ENCODE measurements around the gene ALOX5. TPM values are rescaled to one million over a fixed set of nuclear protein-coding genes. Genes with fewer than 3 reads are reported as not detected.

The ALOX5 gene
- total RNA-seq, 4 donors from 2014 or later = 14.2 to 48.5 (median 21.2) TPM

DNA sequence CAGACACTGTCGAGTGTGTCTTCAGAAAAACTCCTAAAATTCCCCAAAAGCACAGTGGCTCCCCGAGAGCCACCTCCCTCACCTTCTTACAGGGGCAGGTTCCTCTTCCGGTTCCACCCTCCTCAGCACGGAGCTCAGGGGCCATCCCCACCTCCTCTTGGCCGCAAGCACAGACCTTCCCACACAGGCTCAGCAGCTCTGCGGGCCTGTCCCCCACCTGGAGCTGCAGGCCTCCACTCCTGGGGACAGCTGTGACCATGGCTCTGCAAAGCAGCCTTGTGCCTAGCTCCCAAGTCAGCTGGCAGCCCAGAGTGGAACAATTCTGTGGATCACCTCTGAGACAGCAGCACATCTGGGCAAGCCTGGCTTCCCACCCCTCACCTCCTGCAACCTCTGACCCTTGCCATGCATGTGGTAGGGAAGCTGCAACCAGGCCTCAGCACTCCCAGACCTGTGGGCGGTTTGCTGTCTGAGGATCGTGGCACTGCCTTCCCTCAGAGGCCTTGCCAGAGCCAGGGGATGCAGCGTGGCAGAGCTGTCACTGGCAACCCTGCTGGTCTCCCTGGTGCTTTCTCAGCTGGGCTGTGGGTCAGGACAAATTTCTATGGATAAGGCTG lies 79.7 kb downstream of the ALOX5 start:
- Histone ChIP-seq H3K4me1 (peaks cover 3 to 18% (median 11%) of the 10 kb centered on the region in 4 donors), H3K27me3 (no peaks in the 10 kb centered on the region), H3K36me3 (peaks cover 17 to 31% (median 27%) of the 10 kb centered on the region in 4 donors), H3K4me3 (no peak overlapping the region), H3K27ac (replicated peaks in 1 of 4) (no peak overlapping the region), H3K9me3 (no peaks in the 10 kb centered on the region)
- TF ChIP-seq POLR2AphosphoS5 (IDR thresholded peaks at IDR 0.05) = no peak
- no peak for TF ChIP-seq EP300 (IDR thresholded peaks at IDR 0.05)
- TF ChIP-seq POLR2A (IDR thresholded peaks at IDR 0.05; ENCODE audit: low read depth) = no peak
- TF ChIP-seq, protein P1, sequence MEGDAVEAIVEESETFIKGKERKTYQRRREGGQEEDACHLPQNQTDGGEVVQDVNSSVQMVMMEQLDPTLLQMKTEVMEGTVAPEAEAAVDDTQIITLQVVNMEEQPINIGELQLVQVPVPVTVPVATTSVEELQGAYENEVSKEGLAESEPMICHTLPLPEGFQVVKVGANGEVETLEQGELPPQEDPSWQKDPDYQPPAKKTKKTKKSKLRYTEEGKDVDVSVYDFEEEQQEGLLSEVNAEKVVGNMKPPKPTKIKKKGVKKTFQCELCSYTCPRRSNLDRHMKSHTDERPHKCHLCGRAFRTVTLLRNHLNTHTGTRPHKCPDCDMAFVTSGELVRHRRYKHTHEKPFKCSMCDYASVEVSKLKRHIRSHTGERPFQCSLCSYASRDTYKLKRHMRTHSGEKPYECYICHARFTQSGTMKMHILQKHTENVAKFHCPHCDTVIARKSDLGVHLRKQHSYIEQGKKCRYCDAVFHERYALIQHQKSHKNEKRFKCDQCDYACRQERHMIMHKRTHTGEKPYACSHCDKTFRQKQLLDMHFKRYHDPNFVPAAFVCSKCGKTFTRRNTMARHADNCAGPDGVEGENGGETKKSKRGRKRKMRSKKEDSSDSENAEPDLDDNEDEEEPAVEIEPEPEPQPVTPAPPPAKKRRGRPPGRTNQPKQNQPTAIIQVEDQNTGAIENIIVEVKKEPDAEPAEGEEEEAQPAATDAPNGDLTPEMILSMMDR (IDR thresholded peaks at IDR 0.05) = no peak
- intact Hi-C loops (cut with DNase I) = no loop called here
- DNase-seq (ENCODE audit: extremely low spot score) = peak; percentile 79
- 90% methylated on average over 8 of the region's 9 CpGs for WGBS

DNA sequence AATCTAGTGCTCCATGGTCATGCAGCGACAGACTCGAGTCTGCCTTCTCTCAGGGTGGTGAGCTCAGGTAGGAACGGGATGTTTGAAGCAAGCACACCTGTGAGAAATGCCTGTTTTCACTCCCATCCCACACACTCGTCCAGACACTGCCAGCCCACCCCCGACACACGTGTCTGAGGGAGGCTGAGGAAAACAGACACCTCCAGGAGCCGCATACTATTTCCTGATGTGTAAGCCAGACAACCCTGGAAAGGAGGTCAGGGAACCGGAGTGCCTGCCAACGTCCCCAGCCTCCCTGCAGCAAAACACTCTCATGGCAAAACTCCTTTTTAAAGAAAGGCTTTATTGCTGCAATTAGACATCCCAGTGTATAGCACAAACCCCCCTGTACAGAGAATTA lies 80.2 kb downstream of the ALOX5 start:
- Histone ChIP-seq H3K36me3 (peaks cover 22 to 36% (median 32%) of the 10 kb centered on the region in 4 donors), H3K27me3 (no peaks in the 10 kb centered on the region), H3K9me3 (no peaks in the 10 kb centered on the region), H3K27ac (replicated peaks in 1 of 4) (no peak overlapping the region), H3K4me3 (no peak overlapping the region), H3K4me1 (peaks cover 3 to 18% (median 11%) of the 10 kb centered on the region in 4 donors)
- 83% methylated on average over 3 of the region's 9 CpGs for WGBS
- peak; percentile 78 for DNase-seq (ENCODE audit: extremely low spot score)
- intact Hi-C loops (cut with DNase I) = no loop called here
- no peak for TF ChIP-seq POLR2A (IDR thresholded peaks at IDR 0.05; ENCODE audit: low read depth)
- TF ChIP-seq, protein P1 (IDR thresholded peaks at IDR 0.05) = no peak
- TF ChIP-seq POLR2AphosphoS5 (IDR thresholded peaks at IDR 0.05) = no peak
- TF ChIP-seq EP300 (IDR thresholded peaks at IDR 0.05) = no peak

DNA sequence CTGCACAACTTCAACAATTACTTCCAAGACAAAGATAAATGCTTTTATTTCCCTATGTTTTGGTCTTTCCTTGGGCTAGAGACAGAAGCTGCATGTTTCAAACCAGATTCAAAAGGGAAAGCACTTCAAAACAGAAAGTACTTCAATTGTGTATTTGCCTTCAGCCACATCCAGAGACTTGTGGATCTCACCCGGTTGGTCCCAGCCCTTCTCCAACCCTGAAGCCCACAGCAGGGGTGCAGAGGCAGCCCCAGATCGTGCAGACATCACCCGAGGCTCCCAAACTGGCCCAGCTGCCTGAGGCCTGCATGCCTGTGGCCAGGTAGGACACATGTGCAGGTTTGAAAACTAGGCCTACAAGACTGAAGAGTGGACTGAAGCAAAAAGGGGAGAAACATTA lies 80.8 kb downstream of the ALOX5 start:
- 84% methylated on average over 3 of the region's 3 CpGs for WGBS
- H3K4me3 ChIP-seq = no peak overlapping the region
- H3K4me1 ChIP-seq = peaks cover 3 to 21% (median 11%) of the 10 kb centered on the region in 4 donors
- H3K9me3 ChIP-seq = no peaks in the 10 kb centered on the region
- TF ChIP-seq POLR2AphosphoS5 (IDR thresholded peaks at IDR 0.05) (no peak), EP300 (IDR thresholded peaks at IDR 0.05) (no peak), POLR2A (IDR thresholded peaks at IDR 0.05; ENCODE audit: low read depth) (no peak)
- TF ChIP-seq, protein P1 (IDR thresholded peaks at IDR 0.05) = no peak
- no peak overlapping the region for H3K27ac ChIP-seq (replicated peaks in 1 of 4)
- peaks cover 28 to 39% (median 38%) of the 10 kb centered on the region in 4 donors for H3K36me3 ChIP-seq
- DNase-seq (ENCODE audit: extremely low spot score) = peak; percentile 75
- intact Hi-C loops (cut with DNase I) = no loop called here
- H3K27me3 ChIP-seq = no peaks in the 10 kb centered on the region

DNA sequence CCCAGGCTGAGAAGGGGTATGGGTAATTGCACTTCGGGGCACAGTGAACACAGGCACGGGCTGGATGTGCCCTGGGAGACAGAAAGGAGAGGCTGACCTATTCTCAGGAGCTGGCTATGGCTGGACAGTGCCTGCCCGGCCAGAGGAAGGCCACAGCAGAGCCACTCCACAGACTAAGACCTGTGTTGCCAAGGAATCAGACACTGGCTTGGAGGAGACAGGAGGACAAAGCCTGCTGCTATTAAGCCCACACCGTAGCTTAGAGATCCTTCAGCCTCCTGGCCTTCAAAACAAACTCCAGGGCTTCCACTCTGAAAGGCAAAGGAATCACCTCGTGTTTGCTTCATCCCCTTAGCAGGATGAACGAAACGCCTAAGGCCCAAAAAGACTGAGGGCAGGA lies 82.2 kb downstream of the ALOX5 start:
- Histone ChIP-seq H3K4me3 (no peak overlapping the region), H3K36me3 (peaks cover 29 to 53% (median 50%) of the 10 kb centered on the region in 4 donors), H3K27ac (replicated peaks in 1 of 4) (no peak overlapping the region), H3K4me1 (peaks cover 3 to 23% (median 11%) of the 10 kb centered on the region in 4 donors), H3K27me3 (no peaks in the 10 kb centered on the region), H3K9me3 (no peaks in the 10 kb centered on the region)
- intact Hi-C loops (cut with DNase I) = no loop called here
- TF ChIP-seq POLR2A (IDR thresholded peaks at IDR 0.05; ENCODE audit: low read depth) = no peak
- DNase-seq (ENCODE audit: extremely low spot score) = peak; percentile 55
- 91% methylated on average over 7 of the region's 7 CpGs for WGBS

DNA sequence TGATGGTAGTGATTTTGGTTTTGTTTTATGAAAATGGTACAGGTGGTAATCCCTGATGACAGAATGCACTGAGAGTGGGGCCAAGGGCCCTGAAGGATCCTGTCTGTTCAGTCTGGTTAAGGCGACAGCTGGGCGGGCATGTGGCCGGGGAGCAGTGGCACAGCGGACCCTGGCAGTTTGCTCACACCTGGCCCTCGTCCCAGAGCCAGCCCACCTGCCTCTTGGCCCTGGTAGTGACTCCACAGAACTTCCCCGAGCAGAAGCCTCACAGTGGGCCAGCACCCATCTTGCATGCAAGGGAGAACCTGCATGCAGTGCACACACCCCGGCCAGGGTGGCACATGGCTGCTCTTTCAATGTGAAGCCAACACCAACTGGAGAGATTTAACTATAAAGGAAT lies 82.8 kb downstream of the ALOX5 start:
- peaks cover 3 to 23% (median 11%) of the 10 kb centered on the region in 4 donors for H3K4me1 ChIP-seq
- intact Hi-C loops (cut with DNase I) = no loop called here
- no peaks in the 10 kb centered on the region for H3K27me3 ChIP-seq
- TF ChIP-seq POLR2AphosphoS5 (IDR thresholded peaks at IDR 0.05) (no peak), EP300 (IDR thresholded peaks at IDR 0.05) (no peak), POLR2A (IDR thresholded peaks at IDR 0.05; ENCODE audit: low read depth) (no peak)
- TF ChIP-seq, protein P1 (IDR thresholded peaks at IDR 0.05) = no peak
- no peak overlapping the region for H3K27ac ChIP-seq (replicated peaks in 1 of 4)
- 95% methylated on average over 7 of the region's 7 CpGs for WGBS
- peaks cover 29 to 58% (median 52%) of the 10 kb centered on the region in 4 donors for H3K36me3 ChIP-seq
- H3K9me3 ChIP-seq = no peaks in the 10 kb centered on the region
- no peak overlapping the region for H3K4me3 ChIP-seq
- DNase-seq (ENCODE audit: extremely low spot score) = peak; percentile 50
